H9 (cell line): ENCODE measurements around the gene NPAS3. TPM values are rescaled to one million over a fixed set of nuclear protein-coding genes. Genes with fewer than 3 reads are reported as not detected.

Experiments
- DNase-seq: peaks from one replicate; pipeline ENCODE4 v3.0.0-alpha.2; 2017
- H2AFZ ChIP-seq: one replicate; pipeline ENCODE4 v1.6.1; 2013; ENCODE audit warnings: mild to moderate bottlenecking, low read length, control low read depth, moderate library complexity
- H2AK5ac ChIP-seq: 2 replicates; pipeline ENCODE4 v1.6.1; 2013; ENCODE audit warnings: low read length, control low read depth, mixed read lengths; ENCODE audit not compliant: insufficient read length
- H2BK120ac ChIP-seq: one replicate; pipeline ENCODE4 v1.6.1; 2013; ENCODE audit warnings: low read depth, mild to moderate bottlenecking, low read length, control low read depth, inconsistent platforms; ENCODE audit not compliant: poor library complexity, severe bottlenecking
- H2BK12ac ChIP-seq: 2 replicates; pipeline ENCODE4 v1.6.1; 2013; ENCODE audit warnings: low read length, control low read depth, mixed read lengths, low read depth; ENCODE audit not compliant: insufficient read length
- H2BK15ac ChIP-seq: 2 replicates; pipeline ENCODE4 v1.6.1; 2013; ENCODE audit warnings: low read depth, low read length, control low read depth
- H2BK20ac ChIP-seq: one replicate; pipeline ENCODE4 v1.6.1; 2013; ENCODE audit warnings: low read depth, mild to moderate bottlenecking, low read length, control low read depth, inconsistent platforms; ENCODE audit not compliant: poor library complexity, severe bottlenecking
- H2BK5ac ChIP-seq: 2 replicates; pipeline ENCODE4 v1.6.1; 2013; ENCODE audit warnings: low read length, control low read depth, mixed read lengths; ENCODE audit not compliant: insufficient read length
- H3K14ac ChIP-seq: 2 replicates; pipeline ENCODE4 v1.6.1; 2013; ENCODE audit warnings: low read length, control low read depth; ENCODE audit not compliant: insufficient read depth
- H3K18ac ChIP-seq: 2 replicates; pipeline ENCODE4 v1.6.1; 2013; ENCODE audit warnings: low read depth, mild to moderate bottlenecking, mixed read lengths, low read length, control low read depth; ENCODE audit not compliant: insufficient read length
- H3K23ac ChIP-seq: 2 replicates; pipeline ENCODE4 v1.6.1; 2013; ENCODE audit warnings: low read length, control low read depth, mixed read lengths, low read depth; ENCODE audit not compliant: insufficient read length
- H3K23me2 ChIP-seq: 2 replicates; pipeline ENCODE4 v1.6.1; 2013; ENCODE audit warnings: low read depth, mild to moderate bottlenecking, mixed read lengths, low read length, control low read depth; ENCODE audit not compliant: insufficient read length, poor library complexity, severe bottlenecking
- H3K27ac ChIP-seq: 2 replicates; pipeline ENCODE4 v1.5.1; 2013; ENCODE audit warnings: low read length, control low read depth, mixed read lengths, low read depth; ENCODE audit not compliant: insufficient read length
- H3K27me3 ChIP-seq: 2 replicates; pipeline ENCODE4 v1.6.1; 2013; ENCODE audit warnings: low read length, control low read depth, inconsistent platforms; ENCODE audit not compliant: insufficient read depth
- H3K4ac ChIP-seq: 2 replicates; pipeline ENCODE4 v1.6.1; 2013; ENCODE audit warnings: low read depth, mild to moderate bottlenecking, control low read depth, inconsistent platforms, low read length, moderate library complexity
- H3K4me1 ChIP-seq: 2 replicates; pipeline ENCODE4 v1.6.1; 2013; ENCODE audit warnings: low read length, control low read depth, inconsistent platforms; ENCODE audit not compliant: insufficient read depth
- H3K4me2 ChIP-seq: 2 replicates; pipeline ENCODE4 v1.6.1; 2013; ENCODE audit warnings: low read length, control low read depth, mixed read lengths; ENCODE audit not compliant: insufficient read length, insufficient read depth
- H3K56ac ChIP-seq: 2 replicates; pipeline ENCODE4 v1.6.1; 2013; ENCODE audit warnings: low read depth, mild to moderate bottlenecking, mixed read lengths, low read length, control low read depth; ENCODE audit not compliant: insufficient read length
- H3K79me1 ChIP-seq: 2 replicates; pipeline ENCODE4 v1.6.1; 2013; ENCODE audit warnings: low read depth, mild to moderate bottlenecking, moderate library complexity, low read length, control low read depth, inconsistent platforms; ENCODE audit not compliant: insufficient read depth, poor library complexity, severe bottlenecking
- H3K79me2 ChIP-seq: 2 replicates; pipeline ENCODE4 v1.6.1; 2013; ENCODE audit warnings: low read length, control low read depth, inconsistent platforms; ENCODE audit not compliant: insufficient read depth
- H3K9ac ChIP-seq: 2 replicates; pipeline ENCODE4 v1.6.1; 2013; ENCODE audit warnings: low read length, control low read depth, mixed read lengths; ENCODE audit not compliant: insufficient read length; ENCODE audit errors: extremely low read depth
- H3K9me3 ChIP-seq: one replicate; pipeline ENCODE4 v1.6.1; 2013; ENCODE audit warnings: low read depth, low read length, inconsistent platforms; ENCODE audit not compliant: control insufficient read depth
- H3T11ph ChIP-seq: one replicate; pipeline ENCODE4 v1.6.1; 2013; ENCODE audit warnings: mild to moderate bottlenecking, low read length, control low read depth, inconsistent platforms
- H4K20me1 ChIP-seq: one replicate; pipeline ENCODE4 v1.6.1; 2013; ENCODE audit not compliant: control insufficient read depth, insufficient read length, insufficient read depth
- H4K5ac ChIP-seq: 2 replicates; pipeline ENCODE4 v1.6.1; 2013; ENCODE audit warnings: low read depth, mild to moderate bottlenecking, mixed read lengths, low read length, control low read depth; ENCODE audit not compliant: insufficient read length
- H4K8ac ChIP-seq: replicated peaks from 2 replicates; pipeline ENCODE4 v1.6.1; 2013; ENCODE audit warnings: low read length, control low read depth, mixed read lengths, low read depth; ENCODE audit not compliant: insufficient read length
- H4K91ac ChIP-seq: 2 replicates; pipeline ENCODE4 v1.6.1; 2013; ENCODE audit warnings: low read depth, mild to moderate bottlenecking, moderate library complexity, mixed read lengths, low read length, control low read depth; ENCODE audit not compliant: insufficient read length
- H3K27ac Mint-ChIP-seq, 3 experiments: 2 replicates in 2 of 3; 3 replicates in 1 of 3; pipeline ENCODE4 v1.8.0; 2020 to 2021; ENCODE audit warnings: mixed read lengths in 3 of 3, mild to moderate bottlenecking in 1 of 3, moderate library complexity in 1 of 3
- H3K27me3 Mint-ChIP-seq: 2 replicates; pipeline ENCODE4 v1.8.0; 2021; ENCODE audit warnings: low read depth, mild to moderate bottlenecking, moderate library complexity, mixed read lengths
- H3K36me3 Mint-ChIP-seq, 3 experiments: 2 replicates in 2 of 3; 3 replicates in 1 of 3; pipeline ENCODE4 v1.8.0; 2020 to 2021; ENCODE audit warnings: low read depth in 3 of 3, mixed read lengths in 3 of 3; ENCODE audit not compliant: insufficient read depth in 1 of 3
- H3K4me1 Mint-ChIP-seq, 2 experiments: 2 replicates each; pipeline ENCODE4 v1.8.0; 2020; ENCODE audit warnings: mixed read lengths in 2 of 2
- H3K4me3 Mint-ChIP-seq, 2 experiments: 2 replicates in 1 of 2; 3 replicates in 1 of 2; pipeline ENCODE4 v1.8.0; 2020 to 2021; ENCODE audit warnings: mild to moderate bottlenecking in 2 of 2, mixed read lengths in 2 of 2, moderate library complexity in 1 of 2
- H3K9me3 Mint-ChIP-seq, 2 experiments: 2 replicates in 1 of 2; 3 replicates in 1 of 2; pipeline ENCODE4 v1.8.0; 2020; ENCODE audit warnings: mild to moderate bottlenecking in 2 of 2, mixed read lengths in 2 of 2, moderate library complexity in 1 of 2
- WGBS: extraction: QIAGEN DNeasy Blood & Tissue Kit; methylation state at CpG from one replicate; pipeline ENCODE4 v1.1.7; 2013; ENCODE audit warnings: missing lambda C conversion rate, low lambda C conversion rate, mixed read lengths; ENCODE audit not compliant: insufficient read length; ENCODE audit errors: extremely low coverage; 5-methylcytosine and 5-hydroxymethylcytosine counted together
- total RNA-seq: library from RNA; stranded (reverse); gene quantifications from 2 replicates; pipeline ENCODE4 v1.2.1, GENCODE V29; 2021
- TF ChIP-seq, protein P1 (sequence below): fragments of 200-600 bp; sonication (generic); conservative IDR thresholded peaks from 3 replicates; pipeline ENCODE4 v1.8.0; 2021; ENCODE audit warnings: antibody characterized with exemption, mild to moderate bottlenecking

NPAS3 gene
- total RNA-seq, 1 experiment from 2014 or later = 0.17 TPM

DNA sequence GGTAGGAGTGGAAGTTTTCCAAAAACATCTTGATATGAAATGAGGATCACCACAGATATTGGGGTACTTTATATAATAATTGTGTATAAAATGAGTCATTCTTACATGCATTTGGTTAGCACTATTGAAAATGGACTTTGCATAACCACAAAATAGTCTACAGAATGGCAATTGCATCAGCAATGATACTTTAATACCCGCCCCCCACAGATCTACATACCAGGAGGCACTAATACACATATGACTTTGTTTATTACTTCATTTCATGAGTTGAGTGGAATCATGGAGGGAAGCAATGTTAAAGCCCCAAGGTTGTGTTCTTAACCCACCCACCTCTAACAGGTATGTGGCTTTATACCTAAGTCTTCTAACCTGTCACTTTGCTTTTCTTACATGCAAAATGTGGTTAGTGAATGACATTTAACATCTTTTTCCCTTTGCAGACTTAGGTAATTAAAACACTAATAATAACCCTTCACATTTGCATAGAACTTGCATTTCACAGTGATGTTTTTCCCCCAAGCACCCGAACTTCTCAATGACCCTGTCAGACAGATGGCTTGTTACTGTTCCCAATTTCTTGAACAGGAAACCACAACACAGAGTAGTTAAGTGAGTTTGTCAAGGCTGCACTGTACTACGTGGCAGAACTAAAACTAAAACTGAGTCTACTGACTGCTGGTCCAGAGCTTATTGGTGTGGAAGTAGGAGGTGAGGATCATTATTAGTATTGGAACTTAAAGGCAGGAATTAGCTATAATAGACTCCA lies 101.9 kb downstream of the NPAS3 start:
- H3K27me3 ChIP-seq = no peaks in the 10 kb centered on the region
- H3K27ac ChIP-seq = no peak overlapping the region
- no peak overlapping the region for H4K91ac ChIP-seq
- Mint-ChIP-seq H3K27me3 (no peaks in the 10 kb centered on the region), H3K36me3 (peaks cover 3 to 17% (median 8%) of the 10 kb centered on the region in 3 experiments), H3K4me3 (no peak overlapping the region), H3K4me1 (no peaks in the 10 kb centered on the region), H3K27ac (no peak overlapping the region), H3K9me3 (peaks cover 4 to 18% of the 10 kb centered on the region in 2 experiments; a peak in 4 of 5 replicates)
- no peak overlapping the region for H3K4ac ChIP-seq
- H2BK20ac ChIP-seq = no peak overlapping the region
- no CpG with 5 or more reads among the region's 3 CpGs for WGBS
- H2BK120ac ChIP-seq = no peak overlapping the region
- no peak overlapping the region for H2AK5ac ChIP-seq
- no peak overlapping the region for H3K4me2 ChIP-seq
- H2BK12ac ChIP-seq = no peak overlapping the region
- no peaks in the 10 kb centered on the region for H3K23me2 ChIP-seq
- no peaks in the 10 kb centered on the region for H3K79me1 ChIP-seq
- no peak overlapping the region for H3K14ac ChIP-seq
- no peak for DNase-seq
- H4K8ac ChIP-seq = no peak overlapping the region
- H3K79me2 ChIP-seq = no peaks in the 10 kb centered on the region
- H3K4me1 ChIP-seq = no peaks in the 10 kb centered on the region
- no peak overlapping the region for H2AFZ ChIP-seq
- H3K18ac ChIP-seq = no peak overlapping the region
- H4K20me1 ChIP-seq = no peaks in the 10 kb centered on the region
- H4K5ac ChIP-seq = no peak overlapping the region
- no peak overlapping the region for H2BK15ac ChIP-seq
- no peak overlapping the region for H3K23ac ChIP-seq
- H3T11ph ChIP-seq = no peak overlapping the region
- no peak overlapping the region for H2BK5ac ChIP-seq
- TF ChIP-seq, protein P1, sequence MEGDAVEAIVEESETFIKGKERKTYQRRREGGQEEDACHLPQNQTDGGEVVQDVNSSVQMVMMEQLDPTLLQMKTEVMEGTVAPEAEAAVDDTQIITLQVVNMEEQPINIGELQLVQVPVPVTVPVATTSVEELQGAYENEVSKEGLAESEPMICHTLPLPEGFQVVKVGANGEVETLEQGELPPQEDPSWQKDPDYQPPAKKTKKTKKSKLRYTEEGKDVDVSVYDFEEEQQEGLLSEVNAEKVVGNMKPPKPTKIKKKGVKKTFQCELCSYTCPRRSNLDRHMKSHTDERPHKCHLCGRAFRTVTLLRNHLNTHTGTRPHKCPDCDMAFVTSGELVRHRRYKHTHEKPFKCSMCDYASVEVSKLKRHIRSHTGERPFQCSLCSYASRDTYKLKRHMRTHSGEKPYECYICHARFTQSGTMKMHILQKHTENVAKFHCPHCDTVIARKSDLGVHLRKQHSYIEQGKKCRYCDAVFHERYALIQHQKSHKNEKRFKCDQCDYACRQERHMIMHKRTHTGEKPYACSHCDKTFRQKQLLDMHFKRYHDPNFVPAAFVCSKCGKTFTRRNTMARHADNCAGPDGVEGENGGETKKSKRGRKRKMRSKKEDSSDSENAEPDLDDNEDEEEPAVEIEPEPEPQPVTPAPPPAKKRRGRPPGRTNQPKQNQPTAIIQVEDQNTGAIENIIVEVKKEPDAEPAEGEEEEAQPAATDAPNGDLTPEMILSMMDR = no peak
- no peak overlapping the region for H3K56ac ChIP-seq
- H3K9ac ChIP-seq = no peak overlapping the region
- peaks cover 5% of the 10 kb centered on the region for H3K9me3 ChIP-seq
